Activated CD8-positive, alpha-beta memory T cell treated with anti-CD3 and anti-CD28 coated beads, Interleukin-2, amount 50 U/mL, for 24 hours (primary cell): ENCODE results near the gene ITGB6.

Experiments
- DNase-seq: peaks from one replicate; pipeline ENCODE4 v3.0.0-alpha.2; 2020; ENCODE audit errors: extremely low read depth

Gene ITGB6

DNA sequence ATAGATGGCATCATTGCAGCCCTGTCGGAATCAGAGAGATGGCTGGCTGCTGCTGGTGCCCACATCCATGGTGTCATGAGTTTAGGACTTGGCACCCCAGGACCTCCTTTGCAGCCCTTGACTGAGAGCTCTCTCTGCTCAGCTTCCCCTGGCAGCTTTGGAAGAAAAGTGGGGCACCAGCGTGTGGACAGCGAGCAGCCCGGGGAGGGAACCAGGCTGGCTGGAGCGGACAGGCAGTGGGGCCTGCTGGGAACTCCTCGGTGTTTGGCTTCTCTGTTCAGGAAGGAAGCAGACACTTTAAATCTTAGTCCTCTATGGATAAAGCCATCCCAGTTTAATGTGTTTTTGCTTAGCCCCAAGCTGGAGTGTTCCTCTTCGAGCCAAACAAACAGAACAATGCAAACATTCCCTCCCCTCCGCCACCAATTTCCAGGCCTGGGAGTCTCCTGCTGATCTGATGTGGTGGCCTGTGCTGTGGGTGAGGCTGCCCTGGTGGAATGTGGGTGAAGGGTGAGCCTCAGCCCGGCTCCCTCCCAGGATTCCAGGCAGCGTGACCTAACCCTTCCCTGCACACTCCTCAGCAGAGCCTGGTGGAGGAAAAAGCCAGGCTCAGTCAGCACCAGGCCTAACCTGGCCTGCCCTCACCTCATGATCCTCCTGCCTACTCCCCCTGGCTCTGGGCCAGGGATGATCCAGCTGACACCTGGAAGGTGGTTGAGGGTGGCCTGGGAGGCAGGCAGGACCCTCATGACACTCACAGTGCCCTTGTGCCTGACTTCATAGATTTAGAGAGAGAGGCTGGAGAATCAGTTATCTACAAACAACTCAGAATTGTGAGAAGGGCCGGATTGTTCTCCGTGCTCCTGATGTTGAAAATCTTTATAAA is 21.6 kb upstream of the ITGB6 start:
- DNase-seq = no peak

DNA sequence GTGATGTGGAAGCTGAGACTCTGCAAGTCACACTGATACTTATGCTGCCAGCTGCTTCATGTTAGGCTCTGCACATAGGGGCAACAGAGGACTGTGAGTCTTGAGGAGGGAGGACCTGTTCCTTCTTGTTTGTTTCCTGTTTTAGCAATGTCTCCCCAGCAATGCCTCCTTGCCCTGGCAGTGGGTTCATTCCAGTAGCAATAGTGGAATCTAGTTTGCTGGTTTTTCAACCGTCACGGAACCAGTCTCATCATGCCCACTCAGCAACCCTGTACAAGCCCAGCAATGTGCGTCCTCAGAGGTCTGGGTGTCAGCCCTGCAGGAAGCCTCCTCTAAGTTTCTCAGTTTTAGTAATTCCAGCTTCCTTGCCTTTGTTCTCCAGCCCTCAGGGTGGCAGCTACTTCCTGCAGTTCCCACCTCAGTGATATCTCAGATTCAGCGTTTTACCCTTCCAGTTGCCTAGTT is 20.5 kb upstream of the ITGB6 start:
- DNase-seq = no peak

DNA sequence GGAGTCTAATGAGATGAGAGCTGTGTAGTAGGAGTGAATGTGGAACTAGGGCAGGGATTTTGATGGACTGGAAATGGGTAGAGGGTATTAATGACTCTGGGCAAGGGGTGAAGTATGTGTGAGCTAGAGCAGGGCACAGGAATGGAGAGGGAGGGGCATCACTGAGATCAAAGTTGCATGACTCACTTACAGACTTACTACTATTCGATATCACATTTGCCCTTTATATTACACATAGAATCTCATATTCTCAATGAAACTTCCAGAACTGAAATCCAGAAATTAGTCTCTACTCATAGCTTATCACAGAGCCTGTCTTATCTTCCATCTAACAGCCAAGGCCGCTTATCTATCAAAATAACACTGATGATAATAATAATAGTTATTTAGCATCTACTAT is 20.0 kb upstream of the ITGB6 start:
- DNase-seq = no peak

DNA sequence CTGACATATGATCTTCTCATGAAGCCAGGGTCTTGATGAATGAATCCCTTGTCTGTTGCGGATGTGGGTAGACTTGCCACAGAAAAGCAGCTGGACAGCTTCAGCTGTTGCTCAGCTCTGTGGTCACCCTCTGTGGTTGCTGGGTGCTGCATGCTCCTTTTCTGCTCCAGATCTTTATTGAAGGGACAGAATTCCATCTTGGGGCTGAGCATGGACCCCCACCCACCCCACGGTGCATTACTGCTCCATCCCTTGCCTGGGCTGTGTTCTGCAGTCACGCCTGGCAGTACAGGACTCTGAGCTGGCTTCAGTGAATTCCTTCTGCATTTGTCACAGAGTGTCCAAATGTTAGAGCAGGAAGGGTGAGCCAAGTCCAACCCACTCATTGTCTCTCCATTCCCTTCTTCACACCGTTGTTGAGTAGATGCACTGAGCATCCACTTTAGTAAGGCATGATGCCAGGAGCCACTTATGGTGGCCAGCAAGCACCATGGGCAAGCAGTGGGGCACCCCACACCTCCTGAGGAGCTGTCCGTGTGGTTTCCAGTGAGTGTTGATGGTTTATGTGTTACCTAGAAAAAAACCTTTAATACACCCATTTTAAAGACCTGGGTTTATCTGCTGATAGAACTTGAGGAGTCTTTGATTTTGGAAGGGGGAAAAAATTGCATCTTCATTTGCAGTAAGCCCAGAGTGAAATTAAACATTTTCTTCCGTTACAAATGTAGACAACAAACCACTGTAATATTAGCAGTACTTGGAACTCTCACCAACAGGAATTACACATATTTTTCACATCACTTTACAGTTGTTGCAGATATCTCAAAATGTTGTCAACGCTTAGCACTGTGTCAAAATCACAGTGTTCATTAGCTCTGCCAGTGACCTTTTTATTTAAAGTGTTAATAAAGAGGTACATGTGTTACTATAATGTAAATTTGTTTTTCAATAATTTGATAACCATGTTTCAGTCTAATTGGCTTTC is 14.7 kb upstream of the ITGB6 start:
- no peak for DNase-seq

DNA sequence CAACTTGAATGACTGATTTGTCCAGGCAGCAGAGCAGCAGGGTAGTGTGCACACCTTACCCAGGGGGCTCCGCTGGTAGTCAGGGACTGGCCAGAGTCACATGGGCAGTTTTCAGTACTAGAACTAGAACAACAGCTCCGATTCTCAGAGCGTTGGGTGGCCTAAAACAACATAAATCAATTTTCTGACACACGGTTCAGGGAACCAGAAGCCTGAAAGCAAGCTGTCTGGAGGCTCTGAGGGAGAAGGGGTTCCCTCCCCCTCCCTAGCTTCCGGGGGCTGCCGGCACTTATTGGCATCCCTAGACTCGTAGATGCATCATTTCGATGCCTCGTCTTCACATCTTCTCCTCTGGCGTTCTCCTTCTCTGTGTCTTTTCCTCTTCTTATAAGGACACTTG is 13.4 kb upstream of the ITGB6 start:
- no peak for DNase-seq

DNA sequence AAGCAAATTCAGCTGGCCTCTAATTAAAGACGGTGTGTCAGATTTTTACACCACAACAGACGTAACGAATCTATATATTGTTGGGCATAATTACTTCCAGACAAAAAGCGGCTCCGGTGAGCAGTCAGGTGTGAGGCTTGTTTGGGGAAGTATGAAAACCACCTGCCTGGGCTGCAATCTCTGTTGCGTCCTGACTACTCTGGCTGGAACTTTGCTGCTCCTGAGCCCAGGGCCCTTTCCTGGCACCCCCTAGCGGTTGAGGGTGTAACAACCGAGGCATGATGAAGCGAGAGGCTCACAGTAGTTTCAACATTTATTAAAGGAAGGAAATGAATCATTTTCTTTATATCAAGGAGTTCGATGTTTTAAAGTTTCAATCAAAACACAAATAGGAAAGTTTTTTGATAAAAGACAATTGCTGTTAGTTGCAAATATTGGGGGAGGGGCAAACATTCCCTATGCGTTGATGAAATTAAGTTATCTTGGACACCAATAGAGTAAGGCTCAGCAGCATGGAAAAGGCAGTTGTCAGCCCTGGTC is 10.6 kb upstream of the ITGB6 start:
- DNase-seq = peak; percentile 36

DNA sequence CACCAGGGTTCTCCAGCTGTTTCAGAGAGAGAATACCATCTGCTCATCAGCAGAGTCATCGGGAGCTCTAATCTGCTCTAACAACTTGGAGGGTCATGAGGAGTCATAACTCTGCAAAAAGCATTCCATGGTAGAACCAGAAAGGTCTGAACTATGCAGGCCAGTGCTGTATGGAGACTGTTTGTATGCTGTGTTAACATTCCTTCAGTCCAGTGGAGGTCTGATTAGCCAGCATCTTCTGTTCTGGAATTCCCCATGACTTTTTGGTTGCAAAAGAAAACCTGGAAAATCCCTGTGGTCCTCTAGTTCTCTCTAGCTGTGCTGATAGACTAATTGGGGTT is 9.4 kb upstream of the ITGB6 start:
- DNase-seq = no peak

DNA sequence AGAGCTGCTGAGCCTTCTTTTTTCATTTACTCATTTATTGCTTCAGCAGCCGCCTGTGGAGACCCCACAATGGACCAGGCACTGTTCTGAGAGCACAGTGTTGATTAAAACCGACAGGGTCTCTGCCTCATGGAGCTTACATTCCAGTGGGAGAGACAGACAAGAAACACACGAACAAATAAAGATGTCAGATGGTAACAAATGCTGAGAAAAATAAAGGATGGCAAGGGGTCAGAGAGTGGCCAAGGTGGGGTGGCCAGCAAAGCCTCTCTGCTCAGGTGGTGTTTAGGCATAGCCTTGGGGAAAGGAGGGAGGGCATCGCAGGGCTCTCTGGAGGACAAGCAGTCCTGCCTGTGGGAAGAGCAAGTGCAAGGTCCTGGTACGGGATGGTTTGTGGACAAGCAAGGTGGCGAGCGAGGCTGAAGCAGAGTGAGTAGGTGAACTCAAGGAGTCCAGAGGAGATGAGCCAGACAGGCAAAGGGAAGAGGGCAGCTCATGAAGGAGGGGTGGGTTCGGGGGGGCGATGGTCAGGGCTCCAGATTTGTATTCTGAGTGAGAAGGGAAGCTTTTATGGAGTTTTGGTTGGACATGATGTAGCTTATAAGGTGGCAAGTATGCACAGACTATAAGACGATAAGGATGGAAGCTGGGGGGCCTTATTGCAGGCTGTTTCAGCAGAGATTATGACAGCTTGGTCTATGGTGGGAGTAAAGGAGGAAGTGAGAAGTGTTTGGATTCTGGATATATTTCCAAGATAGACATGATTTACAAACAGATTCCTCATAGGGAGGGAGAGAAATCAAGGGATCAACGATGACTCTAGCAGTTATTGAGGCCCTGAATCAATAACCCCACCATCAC is 8.8 kb upstream of the ITGB6 start:
- DNase-seq = no peak

DNA sequence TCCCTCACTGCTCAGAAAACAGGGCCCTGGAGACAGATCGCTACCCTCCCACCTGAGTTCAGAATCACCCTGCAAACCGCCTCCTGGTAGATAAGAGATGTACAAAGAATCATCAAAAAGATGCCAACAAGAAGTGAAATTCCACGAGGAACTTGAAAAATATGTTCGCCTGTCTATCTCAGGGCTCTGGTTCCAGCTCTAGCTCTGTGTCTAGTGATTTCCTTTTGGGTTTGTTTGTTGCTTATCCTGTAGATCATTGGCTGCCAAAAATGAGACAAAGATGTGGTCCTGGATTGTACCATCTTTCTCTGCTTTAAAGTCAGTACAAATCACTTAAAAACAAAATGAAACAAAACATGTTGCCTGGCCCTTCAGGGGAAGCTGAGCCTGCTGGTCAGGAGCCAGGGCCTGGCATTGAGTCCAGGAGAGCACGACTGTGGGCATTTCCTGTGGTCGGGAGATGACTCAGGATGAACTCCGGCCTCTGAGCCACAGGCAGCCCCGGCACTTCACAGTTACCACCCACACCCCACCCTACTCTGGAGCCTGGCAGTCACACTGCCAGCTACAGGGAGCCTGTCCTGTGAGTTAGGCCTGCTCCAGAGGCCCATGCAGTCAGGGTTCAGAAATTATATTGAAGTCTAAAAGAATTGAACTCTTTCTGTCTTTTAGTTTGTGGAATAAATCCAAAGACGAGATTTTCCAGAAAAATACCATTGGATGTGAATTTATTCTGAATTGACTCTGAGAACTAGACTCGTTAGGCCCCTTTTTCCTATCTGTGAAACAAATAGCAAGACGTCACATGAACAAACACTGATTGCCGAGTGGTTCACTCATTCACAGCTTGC is 8.0 kb upstream of the ITGB6 start:
- no peak for DNase-seq

DNA sequence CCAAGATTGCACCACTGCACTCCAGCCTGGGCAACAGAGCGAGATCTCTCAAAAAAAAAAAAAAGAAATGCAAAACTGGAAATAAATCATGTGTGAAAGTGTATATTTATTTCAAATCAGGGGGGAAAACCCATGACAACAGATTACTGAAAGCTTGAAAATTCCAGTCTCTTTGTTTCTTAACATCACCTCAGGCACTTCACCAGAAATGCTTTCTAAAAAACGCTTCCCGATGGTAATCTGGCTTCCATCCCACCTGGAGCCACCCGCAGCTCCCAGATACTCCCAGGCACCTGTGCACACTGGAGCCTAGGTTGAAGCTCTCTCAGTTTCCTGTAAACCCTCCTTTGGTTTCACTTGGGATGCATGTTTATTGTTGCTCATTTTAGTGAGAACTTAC is 7.2 kb upstream of the ITGB6 start:
- no peak for DNase-seq

DNA sequence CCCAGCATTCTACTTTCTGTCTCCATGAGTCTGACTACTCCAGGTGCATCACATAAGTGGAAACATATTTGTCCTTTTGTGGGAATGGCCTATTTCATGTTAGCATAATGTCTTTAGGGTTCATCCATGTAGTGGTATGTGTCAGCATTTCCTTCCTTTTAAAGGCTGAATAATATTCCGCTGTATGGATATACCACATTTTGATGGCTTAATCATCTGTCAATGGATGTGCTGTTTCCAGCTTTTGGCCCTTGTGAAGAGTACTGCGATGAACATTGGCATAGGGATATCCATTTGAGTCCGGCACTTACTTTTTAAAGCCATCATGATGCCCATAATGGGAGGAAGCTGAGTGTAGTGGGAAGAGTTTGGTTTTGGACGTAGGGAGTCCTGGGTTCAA is 6.4 kb upstream of the ITGB6 start:
- no peak for DNase-seq

DNA sequence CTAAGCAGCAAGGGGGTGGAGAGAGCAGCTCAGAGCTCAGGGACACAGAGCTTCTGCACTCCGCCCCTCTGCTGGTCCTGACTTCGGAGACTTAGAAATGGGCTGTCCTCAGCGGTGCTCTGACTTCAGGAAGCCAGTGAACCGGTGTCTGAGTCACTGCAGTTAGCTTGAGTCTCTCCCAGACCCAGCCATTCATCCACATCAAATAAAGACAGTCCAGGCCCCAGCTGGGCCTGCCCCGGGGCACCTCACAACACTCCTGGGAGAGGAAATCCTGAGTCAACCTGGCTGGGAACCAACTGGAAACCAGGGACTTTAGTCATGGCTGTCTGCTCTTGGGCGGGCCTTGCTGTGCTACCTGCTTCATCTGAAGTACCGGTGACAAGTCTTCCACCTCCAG is 5.4 kb upstream of the ITGB6 start:
- no peak for DNase-seq

DNA sequence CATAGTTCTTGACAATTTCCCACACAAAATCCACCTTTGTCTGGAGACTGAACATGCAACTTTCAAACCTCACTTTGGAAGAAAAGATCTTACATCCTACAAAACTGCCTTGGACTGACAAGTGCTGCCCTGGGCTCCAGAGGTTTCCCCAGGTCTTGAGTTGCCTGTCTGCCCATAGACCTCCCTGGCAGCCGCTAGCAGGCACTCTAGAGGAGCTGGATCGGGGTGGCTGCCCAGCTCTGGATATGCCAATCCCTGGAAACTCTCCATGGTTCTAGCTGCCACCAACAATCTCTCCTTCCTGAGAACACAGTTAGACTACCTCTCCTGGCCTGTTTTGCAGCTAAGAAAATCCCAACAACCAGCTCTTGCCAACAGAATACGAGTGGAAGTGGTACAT is 3.4 kb upstream of the ITGB6 start:
- no peak for DNase-seq

DNA sequence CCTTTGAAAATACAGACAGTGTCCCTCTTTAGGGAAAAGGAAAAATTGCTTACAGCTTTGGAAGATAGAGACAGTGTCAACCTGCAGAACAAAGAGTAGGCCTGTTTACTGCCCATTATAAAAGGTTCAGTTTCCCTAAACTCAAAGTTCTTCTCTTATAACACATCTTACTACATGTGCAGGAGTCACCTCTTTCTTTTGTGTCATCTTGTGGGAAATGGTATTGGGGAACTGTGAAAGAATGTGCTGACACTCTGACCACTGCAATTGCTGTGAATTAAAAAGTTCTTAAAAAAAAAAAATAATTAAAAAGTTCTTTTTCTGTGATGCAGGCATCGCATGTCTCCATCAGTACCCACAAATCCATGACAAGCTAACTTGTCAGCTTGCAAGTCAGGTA is 2.9 kb upstream of the ITGB6 start:
- no peak for DNase-seq

DNA sequence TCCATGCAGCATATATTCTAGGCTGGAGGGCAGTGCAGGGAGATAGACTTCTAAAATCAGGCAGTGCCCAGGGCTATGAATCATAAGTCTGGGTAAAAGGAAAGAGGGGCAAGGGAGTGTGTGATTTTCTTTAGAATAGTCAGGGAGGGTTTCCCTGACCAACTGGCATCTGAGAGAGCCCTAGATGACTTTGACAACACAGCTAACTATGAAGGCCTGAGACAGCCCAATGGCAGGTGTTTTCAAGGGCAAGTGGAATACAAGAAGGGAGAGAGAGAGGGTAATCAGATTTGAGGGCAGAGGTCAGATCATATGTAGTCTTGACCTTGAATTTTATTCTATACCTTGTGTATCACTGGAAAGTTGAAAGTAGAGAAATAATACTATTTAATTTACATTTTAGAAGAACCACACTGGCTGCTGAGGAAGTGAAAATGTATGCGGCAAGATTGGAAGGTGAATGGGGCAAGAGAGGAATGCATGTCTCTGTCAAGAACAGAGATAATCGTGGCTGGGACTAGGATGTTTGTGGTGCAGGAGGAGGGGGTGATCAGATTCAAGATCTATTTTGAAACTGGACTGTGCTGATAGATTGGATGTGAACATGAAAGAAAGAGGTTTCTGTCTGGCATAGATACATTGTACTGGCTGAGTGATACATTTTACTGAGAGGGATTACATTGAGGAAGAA is 1.9 kb upstream of the ITGB6 start:
- no peak for DNase-seq

DNA sequence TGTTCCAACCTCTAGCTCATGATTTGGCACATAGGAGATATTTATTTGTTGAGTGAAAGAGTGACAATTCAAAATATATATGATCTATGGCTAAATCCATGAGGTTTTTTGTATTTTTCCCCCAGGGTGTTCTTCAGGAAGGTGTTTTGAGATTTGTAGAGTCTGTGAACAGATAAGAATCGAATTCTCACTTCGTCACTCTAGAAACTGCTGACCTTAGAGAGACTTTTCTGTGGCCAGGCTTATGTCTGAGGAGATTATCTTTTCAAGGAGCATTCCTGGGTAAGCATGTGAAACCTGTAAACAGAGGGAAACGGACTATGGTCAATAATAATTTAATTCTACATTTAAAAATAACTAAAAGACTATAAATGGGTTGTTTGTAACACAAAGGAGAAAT is 849 bp upstream of the ITGB6 start:
- no peak for DNase-seq

DNA sequence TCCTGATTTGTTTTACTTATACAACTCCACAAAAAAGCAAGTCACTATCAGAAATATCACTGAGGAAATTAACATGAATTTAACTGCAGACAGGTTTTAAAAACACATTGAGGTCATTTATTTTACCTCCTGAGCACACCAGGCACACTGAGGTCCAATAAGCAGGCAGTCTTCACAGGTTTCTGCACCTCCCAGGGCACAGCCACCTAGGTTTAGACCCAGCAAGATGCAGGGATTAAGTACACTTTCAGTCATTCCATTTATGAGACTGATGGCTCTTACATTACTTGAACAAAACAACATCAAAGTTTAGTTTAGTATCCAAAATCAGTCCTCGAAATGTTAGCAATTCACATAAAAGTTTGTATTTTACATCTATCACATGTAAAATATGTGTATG is 1.0 kb downstream of the ITGB6 start:
- no peak for DNase-seq

DNA sequence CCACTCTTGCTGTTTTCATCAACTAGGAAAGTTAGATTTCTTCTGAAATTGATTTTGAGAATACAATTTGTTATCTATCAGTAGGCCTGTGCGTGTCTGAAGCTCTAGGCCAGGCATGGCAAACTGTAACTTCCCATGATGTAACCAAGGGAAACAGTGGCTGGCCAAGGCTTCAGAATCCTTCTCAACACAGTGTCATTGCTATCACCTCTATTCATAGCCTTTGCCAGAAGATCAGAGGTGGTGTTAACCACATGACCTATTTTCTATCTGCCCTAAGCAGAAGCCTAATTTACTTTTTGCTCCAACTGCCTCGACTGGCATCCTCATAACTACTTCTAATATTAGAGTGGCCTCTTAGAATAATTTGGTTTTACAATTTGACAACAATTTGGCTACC is 2.5 kb downstream of the ITGB6 start:
- no peak for DNase-seq

DNA sequence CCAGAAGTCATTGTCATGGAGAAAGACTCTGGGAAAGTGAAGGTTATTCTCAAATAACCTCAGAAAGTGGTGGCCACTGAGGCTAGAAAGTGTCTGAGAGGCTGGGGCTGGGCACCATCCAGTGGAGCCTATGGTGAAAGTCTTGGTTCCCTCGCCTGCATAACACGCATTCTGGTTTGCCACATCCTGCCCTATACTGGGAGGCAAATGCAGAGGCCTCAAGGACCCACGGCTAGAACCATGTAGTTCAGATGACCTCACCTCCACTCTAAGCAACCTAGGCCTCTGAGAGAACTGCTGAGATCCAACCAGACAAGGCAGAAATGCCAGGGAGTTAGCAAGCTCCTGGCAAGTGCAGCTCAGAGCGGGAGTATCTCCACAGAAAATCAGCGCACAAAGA is 5.1 kb downstream of the ITGB6 start:
- no peak for DNase-seq

DNA sequence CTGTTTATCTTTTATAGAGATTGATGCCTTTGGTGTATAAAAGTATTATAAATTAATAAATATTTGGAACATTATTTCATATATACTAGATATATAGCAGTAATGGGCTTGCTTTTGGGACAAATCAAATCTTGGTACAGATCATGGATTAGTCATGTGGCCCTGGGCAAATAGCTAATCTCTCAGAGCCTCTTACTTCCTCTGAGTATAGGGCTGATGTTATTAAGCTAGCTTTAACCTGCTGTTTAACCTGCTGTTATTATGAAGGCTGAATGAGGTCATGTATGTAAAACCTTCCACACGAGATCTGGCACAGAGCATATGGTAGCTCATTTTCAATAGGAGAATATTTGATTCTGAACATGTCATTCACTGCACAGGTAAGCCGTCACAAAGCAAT is 5.7 kb downstream of the ITGB6 start:
- no peak for DNase-seq
